Activated B cell treated with CpG ODN at 0.5 μM for 24 hours (primary cell): ENCODE results near the gene GNPTAB. TPM values are rescaled to one million over a fixed set of nuclear protein-coding genes. Genes with fewer than 3 reads are reported as not detected.

ENCODE experiments used
- ATAC-seq: fragments of 200-7000 bp; cut with Tn5 transposase; one replicate; pipeline ENCODE4 v1.10.0; 2021; ENCODE audit warnings: low read depth, mild to moderate bottlenecking, moderate library complexity
- CTCF ChIA-PET: fragments of 350-600 bp; sonication (Branson Sonifier 250); formaldehyde crosslinking; loops from one replicate; lab custom pipeline; 2021; ENCODE audit warnings: antibody characterized with exemption; lab: Charles Lee
- POLR2A ChIA-PET: fragments of 350-600 bp; sonication (Branson Sonifier 250); formaldehyde crosslinking; loops from one replicate; lab custom pipeline; 2021; ENCODE audit warnings: antibody characterized with exemption; lab: Charles Lee
- DNase-seq: peaks from one replicate; pipeline ENCODE4 v3.0.0; 2022
- H3K27ac Mint-ChIP-seq: one replicate; pipeline ENCODE4 v1.8.0; 2020; ENCODE audit warnings: mixed read lengths
- H3K27me3 Mint-ChIP-seq: one replicate; pipeline ENCODE4 v1.8.0; 2021; ENCODE audit warnings: mixed read lengths
- H3K36me3 Mint-ChIP-seq: one replicate; pipeline ENCODE4 v1.8.0; 2021; ENCODE audit warnings: low read depth, mixed read lengths
- H3K4me1 Mint-ChIP-seq: one replicate; pipeline ENCODE4 v1.8.0; 2021; ENCODE audit warnings: mixed read lengths
- H3K4me3 Mint-ChIP-seq: one replicate; pipeline ENCODE4 v1.8.0; 2020; ENCODE audit warnings: mild to moderate bottlenecking, mixed read lengths
- H3K9me3 Mint-ChIP-seq: one replicate; pipeline ENCODE4 v1.8.0; 2020; ENCODE audit warnings: mixed read lengths
- intact Hi-C: fragments of 100-400 bp; cut with micrococcal nuclease; formaldehyde crosslinking; loops from one replicate; pipeline ENCODE4 v1.15.1; 2024
- total RNA-seq: library from RNA; stranded (reverse); gene quantifications from 2 replicates; pipeline ENCODE4 v1.2.3, GENCODE V29; 2022
- TF ChIP-seq, protein P1 (sequence below): fragments of 200-600 bp; IDR thresholded peaks from one replicate; pipeline ENCODE4 v1.8.0; 2022; ENCODE audit warnings: antibody characterized with exemption, mild to moderate bottlenecking

The GNPTAB gene
- total RNA-seq, 1 donor from 2014 or later, result 41.8 TPM

GRCh38 chr12:101839324-101840283 lies 8.8 kb upstream of the GNPTAB start:
- Mint-ChIP-seq H3K4me3 (no peak overlapping the region), H3K27ac (no peak overlapping the region), H3K36me3 (no peaks in the 10 kb centered on the region), H3K9me3 (no peaks in the 10 kb centered on the region), H3K4me1 (peaks cover 21% of the 10 kb centered on the region), H3K27me3 (no peaks in the 10 kb centered on the region)
- DNase-seq (no peak), ATAC-seq (peak; percentile 82)
- intact Hi-C loops, result loop anchor here (1.0 to 2.0 kb wide), 6 partner anchors 8 to 425 kb away; partner anchors contain the start of gene DRAM1
- POLR2A ChIA-PET, result interaction anchor here (0.6 to 2.0 kb wide), 7 partner anchors 10 to 432 kb away, joined by 3 to 8 read pairs (median 3); partner anchors contain the start of genes ARL1 and DRAM1
- TF ChIP-seq, protein P1, sequence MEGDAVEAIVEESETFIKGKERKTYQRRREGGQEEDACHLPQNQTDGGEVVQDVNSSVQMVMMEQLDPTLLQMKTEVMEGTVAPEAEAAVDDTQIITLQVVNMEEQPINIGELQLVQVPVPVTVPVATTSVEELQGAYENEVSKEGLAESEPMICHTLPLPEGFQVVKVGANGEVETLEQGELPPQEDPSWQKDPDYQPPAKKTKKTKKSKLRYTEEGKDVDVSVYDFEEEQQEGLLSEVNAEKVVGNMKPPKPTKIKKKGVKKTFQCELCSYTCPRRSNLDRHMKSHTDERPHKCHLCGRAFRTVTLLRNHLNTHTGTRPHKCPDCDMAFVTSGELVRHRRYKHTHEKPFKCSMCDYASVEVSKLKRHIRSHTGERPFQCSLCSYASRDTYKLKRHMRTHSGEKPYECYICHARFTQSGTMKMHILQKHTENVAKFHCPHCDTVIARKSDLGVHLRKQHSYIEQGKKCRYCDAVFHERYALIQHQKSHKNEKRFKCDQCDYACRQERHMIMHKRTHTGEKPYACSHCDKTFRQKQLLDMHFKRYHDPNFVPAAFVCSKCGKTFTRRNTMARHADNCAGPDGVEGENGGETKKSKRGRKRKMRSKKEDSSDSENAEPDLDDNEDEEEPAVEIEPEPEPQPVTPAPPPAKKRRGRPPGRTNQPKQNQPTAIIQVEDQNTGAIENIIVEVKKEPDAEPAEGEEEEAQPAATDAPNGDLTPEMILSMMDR, result peak; percentile 77
- CTCF ChIA-PET, result interaction anchor here (0.7 to 6.7 kb wide), 22 partner anchors 10 to 428 kb away, joined by 3 to 70 read pairs (median 4); partner anchors contain the start of genes DRAM1 and GNPTAB

- Mint-ChIP-seq H3K9me3 (no peaks in the 10 kb centered on the region), H3K36me3 (no peaks in the 10 kb centered on the region), H3K27me3 (no peaks in the 10 kb centered on the region), H3K4me3 (peak overlapping the region; percentile 24), H3K27ac (peak overlapping the region; percentile 65), H3K4me1 (peaks cover 21% of the 10 kb centered on the region)
- intact Hi-C loops, result loop anchor here (1.0 to 2.0 kb wide), 6 partner anchors 7 to 424 kb away; partner anchors contain the start of gene DRAM1
- peak; percentile 45 for ATAC-seq
- CTCF ChIA-PET, result interaction anchor here (0.7 to 6.7 kb wide), 12 partner anchors 10 to 428 kb away, joined by 3 to 70 read pairs (median 4); partner anchors contain the start of gene GNPTAB
- TF ChIP-seq, protein P1, result no peak
- peak; percentile 16 for DNase-seq
- POLR2A ChIA-PET, result interaction anchor here (0.6 to 2.0 kb wide), 8 partner anchors 9 to 431 kb away, joined by 3 to 8 read pairs (median 6); partner anchors contain the start of genes ARL1 and DRAM1
Measured at GRCh38 chr12:101838628-101839323, 8.0 kb upstream of the GNPTAB start.

DNA sequence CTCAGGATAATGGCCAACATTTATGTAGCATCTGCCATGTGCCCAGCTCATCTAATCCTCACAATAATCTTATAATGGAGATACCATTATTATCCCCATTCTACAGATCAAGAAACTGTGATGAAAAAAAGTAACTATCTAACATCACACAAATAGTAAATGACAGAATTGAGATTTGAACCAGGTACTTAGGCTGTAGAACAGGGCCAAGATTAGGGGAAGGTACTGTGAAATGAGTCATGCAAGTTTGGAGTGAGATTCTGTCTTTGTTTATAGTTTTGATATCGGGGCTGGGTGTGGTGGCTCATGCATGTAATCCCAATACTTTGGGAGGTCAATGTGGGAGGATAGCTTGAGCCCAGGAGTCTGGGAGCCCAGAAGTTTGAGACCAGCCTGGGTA lies 1.3 kb upstream of the GNPTAB start:
- no peaks in the 10 kb centered on the region for H3K9me3 Mint-ChIP-seq
- TF ChIP-seq, protein P1, result no peak
- ChIA-PET CTCF (interaction anchor here (2.8 to 6.5 kb wide), 3 partner anchors 8 to 88 kb away, joined by 14 to 50 read pairs (median 34); no protein-coding TSS in a partner anchor), POLR2A (interaction anchor here (3.0 kb wide), 1 partner anchor 425 kb away, joined by 16 read pairs; the partner anchor contains the start of gene ARL1)
- peaks cover 24% of the 10 kb centered on the region for H3K4me1 Mint-ChIP-seq
- intact Hi-C loops, result loop anchor here (5.0 kb wide), 2 partner anchors 935 to 1630 kb away; partner anchors contain the start of gene ACTR6
- ATAC-seq (no peak), DNase-seq (no peak)
- no peaks in the 10 kb centered on the region for H3K27me3 Mint-ChIP-seq
- H3K4me3 Mint-ChIP-seq, result no peak overlapping the region
- peaks cover 3% of the 10 kb centered on the region for H3K36me3 Mint-ChIP-seq
- no peak overlapping the region for H3K27ac Mint-ChIP-seq

DNA sequence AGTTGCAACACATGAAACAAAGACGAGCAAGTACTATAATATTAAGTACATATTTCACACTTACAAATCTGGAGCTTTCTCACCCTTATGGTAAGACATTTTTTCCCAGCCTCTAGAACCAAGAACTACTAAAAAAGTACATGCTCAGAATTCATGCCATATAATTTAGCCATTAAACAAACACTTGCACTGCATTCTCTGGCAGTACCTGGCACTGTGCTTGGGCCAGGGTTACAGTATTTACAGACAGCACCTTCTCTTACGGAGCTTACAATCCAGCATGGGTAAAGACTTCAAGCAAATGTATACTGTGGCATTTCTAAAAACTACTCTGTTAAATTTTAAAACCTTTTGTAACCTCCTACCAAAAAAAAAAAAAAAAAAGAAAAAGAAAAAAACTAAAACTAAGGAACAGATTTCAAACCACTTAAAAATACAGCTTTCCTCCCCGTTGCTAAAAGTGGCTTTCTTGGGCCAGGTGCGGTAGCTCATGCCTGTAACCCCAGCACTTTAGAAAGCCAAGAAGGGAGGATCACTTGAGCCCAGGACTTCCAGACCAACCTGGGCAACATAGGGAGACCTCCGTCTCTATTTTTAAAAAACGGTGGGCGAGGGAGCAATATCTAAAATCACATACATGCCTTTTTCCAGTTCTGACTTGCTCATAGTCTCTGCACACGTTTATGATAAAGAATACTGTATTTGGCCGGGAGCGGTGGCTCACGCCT lies 956 bp downstream of the GNPTAB start:
- intact Hi-C loops, result loop anchor here (1.0 to 5.0 kb wide), 11 partner anchors 35 to 1628 kb away; partner anchors contain the start of genes ACTR6, CHPT1 and WASHC3
- POLR2A ChIA-PET, result interaction anchor here (0.6 to 3.0 kb wide), 14 partner anchors 9 to 423 kb away, joined by 3 to 16 read pairs (median 6); partner anchors contain the start of genes ARL1, DRAM1 and SYCP3
- Mint-ChIP-seq H3K36me3 (peaks cover 3% of the 10 kb centered on the region), H3K27me3 (no peaks in the 10 kb centered on the region), H3K4me3 (peak overlapping the region; percentile 96), H3K9me3 (no peaks in the 10 kb centered on the region), H3K4me1 (peaks cover 42% of the 10 kb centered on the region), H3K27ac (peak overlapping the region; percentile 87)
- CTCF ChIA-PET, result interaction anchor here (0.6 to 6.5 kb wide), 13 partner anchors 10 to 423 kb away, joined by 3 to 50 read pairs (median 6); partner anchors contain the start of gene ARL1
- ATAC-seq (no peak), DNase-seq (no peak)
- TF ChIP-seq, protein P1, result no peak
